ENCODE measurements around the gene COMT.

The COMT gene

DNA sequence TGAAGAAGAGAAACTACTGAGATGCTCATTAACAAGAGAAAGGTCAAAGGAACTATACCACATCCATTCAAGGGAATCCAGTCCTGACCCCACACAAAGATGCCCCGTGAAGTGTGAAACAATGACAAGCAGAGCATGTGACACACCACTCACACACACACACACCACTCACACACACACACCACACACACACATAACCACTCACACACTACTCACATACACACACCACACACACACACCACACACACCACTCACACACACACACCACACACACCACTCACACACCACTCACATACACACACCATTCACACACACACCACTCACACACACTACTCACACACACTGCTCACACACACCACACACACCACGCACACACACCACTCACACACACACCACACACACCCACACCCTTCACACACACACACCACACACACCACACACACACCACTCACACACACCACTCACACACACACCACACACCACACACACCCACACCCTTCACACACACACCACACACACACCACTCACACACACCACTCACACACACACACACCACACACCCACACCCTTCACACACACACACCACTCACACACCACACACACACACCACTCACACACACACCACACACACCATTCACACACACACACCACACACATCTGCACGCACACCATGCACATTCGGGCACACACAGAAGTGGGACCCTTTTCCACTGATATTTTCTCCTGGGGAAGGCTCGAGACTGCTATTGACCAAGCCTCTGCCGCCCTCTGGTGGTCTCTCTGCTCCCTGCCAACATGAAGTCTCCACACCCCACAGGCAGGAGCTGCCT, 32.0 kb upstream of the COMT start:
- Histone ChIP-seq H3K27me3 (ENCODE audit: control insufficient read depth, insufficient read depth, low read length) (peaks cover 4% of the 10 kb centered on the region; the same call in 1 of the 2 replicates), H3K36me3 (ENCODE audit: control insufficient read depth, insufficient read depth, low read length) (no peaks in the 10 kb centered on the region), H3K9ac (ENCODE audit: low read length) (no peak overlapping the region), H3K4me1 (ENCODE audit: control insufficient read depth, insufficient read depth, low read length) (peaks cover 4% of the 10 kb centered on the region; the same call in 1 of the 2 replicates), H3K27ac (ENCODE audit: low read depth, low read length) (no peak overlapping the region), H3K4me3 (ENCODE audit: low read depth, low read length) (no peak overlapping the region), H3K9me3 (ENCODE audit: control insufficient read depth, insufficient read depth, low read depth, low read length) (peaks cover 9% of the 10 kb centered on the region)

GRCh38 chr22:19910180-19910744, 31.3 kb upstream of the COMT start:
- Histone ChIP-seq H3K9me3 (ENCODE audit: control insufficient read depth, insufficient read depth, low read depth, low read length) (peaks cover 9% of the 10 kb centered on the region), H3K27ac (ENCODE audit: low read depth, low read length) (no peak overlapping the region), H3K27me3 (ENCODE audit: control insufficient read depth, insufficient read depth, low read length) (peaks cover 4% of the 10 kb centered on the region; the same call in 1 of the 2 replicates), H3K4me3 (ENCODE audit: low read depth, low read length) (no peak overlapping the region), H3K36me3 (ENCODE audit: control insufficient read depth, insufficient read depth, low read length) (no peaks in the 10 kb centered on the region), H3K9ac (ENCODE audit: low read length) (no peak overlapping the region), H3K4me1 (ENCODE audit: control insufficient read depth, insufficient read depth, low read length) (peaks cover 4% of the 10 kb centered on the region; the same call in 1 of the 2 replicates)

GRCh38 chr22:19911540-19912270, 29.9 kb upstream of the COMT start:
- no peak overlapping the region for H3K27ac ChIP-seq (ENCODE audit: low read depth, low read length)
- peaks cover 4% of the 10 kb centered on the region; the same call in 1 of the 2 replicates for H3K27me3 ChIP-seq (ENCODE audit: control insufficient read depth, insufficient read depth, low read length)
- peaks cover 9% of the 10 kb centered on the region for H3K9me3 ChIP-seq (ENCODE audit: control insufficient read depth, insufficient read depth, low read depth, low read length)
- no peak overlapping the region for H3K9ac ChIP-seq (ENCODE audit: low read length)
- no peak overlapping the region for H3K4me3 ChIP-seq (ENCODE audit: low read depth, low read length)
- no peaks in the 10 kb centered on the region for H3K36me3 ChIP-seq (ENCODE audit: control insufficient read depth, insufficient read depth, low read length)
- no peaks in the 10 kb centered on the region for H3K4me1 ChIP-seq (ENCODE audit: control insufficient read depth, insufficient read depth, low read length)

DNA sequence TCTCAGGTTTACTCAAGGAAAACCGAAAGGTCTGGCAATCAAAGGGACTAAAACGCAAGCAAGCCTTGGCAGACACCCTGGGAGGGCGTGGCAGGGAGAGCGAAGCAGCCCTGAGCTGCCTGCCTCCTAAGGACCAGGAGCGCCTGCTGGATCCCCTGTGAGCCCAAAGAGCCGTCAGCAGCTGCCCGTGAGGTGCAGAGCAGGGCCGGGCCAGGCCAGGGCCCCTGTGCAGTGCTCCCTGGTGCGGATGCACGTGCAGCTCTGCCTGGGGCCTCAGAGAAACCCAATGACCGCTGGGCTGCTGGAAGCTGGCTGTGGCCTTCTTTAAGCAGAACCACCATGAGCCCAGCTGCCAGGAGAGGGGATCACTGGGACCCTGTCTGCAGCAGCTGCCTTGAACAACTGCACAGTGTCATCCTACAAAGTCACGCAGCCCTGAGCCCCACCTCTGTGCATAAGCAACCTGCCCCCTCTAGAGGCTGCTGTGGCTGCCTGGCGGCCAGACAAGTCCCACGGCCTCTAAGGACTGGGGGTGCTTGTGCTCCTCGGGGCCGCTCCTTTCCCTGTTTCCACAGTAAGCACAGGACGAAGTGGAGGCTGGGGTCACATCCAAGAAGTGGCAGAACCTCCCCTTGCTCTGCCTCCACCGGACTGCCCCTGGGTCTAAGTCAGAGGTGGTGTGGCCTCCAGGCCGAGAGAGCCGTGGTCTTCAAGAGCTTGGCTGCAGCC, 29.1 kb upstream of the COMT start:
- H3K9ac ChIP-seq (ENCODE audit: low read length): no peak overlapping the region

DNA sequence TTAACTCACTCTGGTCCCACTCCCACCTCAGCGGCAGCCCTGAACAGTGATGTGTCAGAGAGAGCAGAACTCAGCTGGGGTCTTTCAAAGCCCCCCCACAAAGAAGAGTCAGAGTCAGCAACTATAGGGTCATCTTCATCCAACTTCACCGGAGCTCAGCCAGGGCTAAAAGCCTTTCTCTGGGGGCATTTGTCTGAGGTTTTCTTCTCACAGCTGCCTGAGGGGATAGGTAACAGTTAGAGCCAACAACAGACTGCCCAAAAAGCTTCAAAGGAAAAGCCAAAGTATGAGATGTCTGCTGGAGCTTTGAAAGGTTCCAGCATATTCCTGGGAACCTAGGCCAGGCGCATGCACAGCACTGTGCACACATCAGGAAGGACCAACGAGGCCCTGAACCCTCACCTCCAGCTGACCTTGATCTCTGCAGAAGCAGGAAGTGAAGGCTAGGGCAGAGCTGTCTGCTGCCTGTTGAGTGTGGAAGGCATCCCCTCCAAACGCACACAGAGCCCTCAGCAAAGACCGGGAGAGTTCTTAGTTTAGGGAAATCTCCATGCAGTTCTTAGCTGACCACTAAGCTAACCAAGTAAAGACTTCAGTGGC, 28.1 kb upstream of the COMT start:
- Histone ChIP-seq H3K27me3 (ENCODE audit: control insufficient read depth, insufficient read depth, low read length) (peaks cover 4% of the 10 kb centered on the region; the same call in 1 of the 2 replicates), H3K4me1 (ENCODE audit: control insufficient read depth, insufficient read depth, low read length) (no peaks in the 10 kb centered on the region), H3K27ac (ENCODE audit: low read depth, low read length) (no peak overlapping the region), H3K4me3 (ENCODE audit: low read depth, low read length) (no peak overlapping the region), H3K36me3 (ENCODE audit: control insufficient read depth, insufficient read depth, low read length) (no peaks in the 10 kb centered on the region), H3K9ac (ENCODE audit: low read length) (no peak overlapping the region), H3K9me3 (ENCODE audit: control insufficient read depth, insufficient read depth, low read depth, low read length) (peaks cover 9% of the 10 kb centered on the region)

More for the DNA sequence above, 29.1 kb upstream of the COMT start:
- Histone ChIP-seq H3K36me3 (ENCODE audit: control insufficient read depth, insufficient read depth, low read length) (no peaks in the 10 kb centered on the region), H3K27ac (ENCODE audit: low read depth, low read length) (no peak overlapping the region), H3K27me3 (ENCODE audit: control insufficient read depth, insufficient read depth, low read length) (peaks cover 4% of the 10 kb centered on the region; the same call in 1 of the 2 replicates), H3K4me3 (ENCODE audit: low read depth, low read length) (no peak overlapping the region), H3K4me1 (ENCODE audit: control insufficient read depth, insufficient read depth, low read length) (no peaks in the 10 kb centered on the region), H3K9me3 (ENCODE audit: control insufficient read depth, insufficient read depth, low read depth, low read length) (peaks cover 9% of the 10 kb centered on the region)

DNA sequence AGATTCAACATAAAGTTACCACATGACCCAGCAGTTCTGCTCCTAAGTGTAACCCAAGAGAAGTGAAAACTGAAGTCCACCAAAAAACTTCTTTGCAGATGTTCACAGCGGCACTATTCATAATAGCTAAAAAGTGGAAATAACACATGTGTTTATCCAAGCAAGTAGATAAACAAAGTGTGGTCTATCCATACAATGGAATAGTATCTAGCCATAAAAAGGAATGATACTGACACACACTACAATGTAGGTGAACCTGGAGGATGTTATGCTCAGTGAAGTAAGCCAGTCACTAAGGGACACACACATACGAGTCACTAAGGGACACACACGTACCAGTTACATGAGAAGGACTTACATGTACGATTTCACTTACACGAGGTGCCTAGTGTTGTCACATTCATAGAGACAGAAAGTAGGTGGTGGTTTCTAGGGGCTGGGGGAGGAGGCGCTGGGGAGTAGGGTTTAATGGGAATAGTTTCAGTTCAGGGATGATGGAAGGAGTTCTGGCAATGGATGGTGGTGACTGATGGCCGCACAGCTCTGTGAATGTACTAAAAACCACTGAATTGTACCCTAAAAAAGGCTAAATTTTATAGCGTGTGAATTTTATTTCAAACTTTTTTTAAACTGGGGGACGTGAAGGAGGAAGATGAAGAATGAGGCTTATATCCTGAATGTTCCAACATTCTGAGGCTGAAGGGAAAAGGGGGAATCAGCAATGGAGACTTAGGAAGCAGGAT, 27.2 kb upstream of the COMT start:
- H3K27ac ChIP-seq (ENCODE audit: low read depth, low read length): no peak overlapping the region
- H3K9me3 ChIP-seq (ENCODE audit: control insufficient read depth, insufficient read depth, low read depth, low read length): peaks cover 9% of the 10 kb centered on the region
- H3K9ac ChIP-seq (ENCODE audit: low read length): no peak overlapping the region
- H3K36me3 ChIP-seq (ENCODE audit: control insufficient read depth, insufficient read depth, low read length): no peaks in the 10 kb centered on the region
- no peak overlapping the region for H3K4me3 ChIP-seq (ENCODE audit: low read depth, low read length)
- H3K4me1 ChIP-seq (ENCODE audit: control insufficient read depth, insufficient read depth, low read length): no peaks in the 10 kb centered on the region
- H3K27me3 ChIP-seq (ENCODE audit: control insufficient read depth, insufficient read depth, low read length): peaks cover 4% of the 10 kb centered on the region; the same call in 1 of the 2 replicates

GRCh38 chr22:19915287-19915954, 26.2 kb upstream of the COMT start:
- Histone ChIP-seq H3K36me3 (ENCODE audit: control insufficient read depth, insufficient read depth, low read length) (no peaks in the 10 kb centered on the region), H3K9me3 (ENCODE audit: control insufficient read depth, insufficient read depth, low read depth, low read length) (peaks cover 9% of the 10 kb centered on the region), H3K9ac (ENCODE audit: low read length) (no peak overlapping the region), H3K4me1 (ENCODE audit: control insufficient read depth, insufficient read depth, low read length) (no peaks in the 10 kb centered on the region), H3K27me3 (ENCODE audit: control insufficient read depth, insufficient read depth, low read length) (peaks cover 4% of the 10 kb centered on the region; the same call in 1 of the 2 replicates), H3K4me3 (ENCODE audit: low read depth, low read length) (no peak overlapping the region), H3K27ac (ENCODE audit: low read depth, low read length) (no peak overlapping the region)

DNA sequence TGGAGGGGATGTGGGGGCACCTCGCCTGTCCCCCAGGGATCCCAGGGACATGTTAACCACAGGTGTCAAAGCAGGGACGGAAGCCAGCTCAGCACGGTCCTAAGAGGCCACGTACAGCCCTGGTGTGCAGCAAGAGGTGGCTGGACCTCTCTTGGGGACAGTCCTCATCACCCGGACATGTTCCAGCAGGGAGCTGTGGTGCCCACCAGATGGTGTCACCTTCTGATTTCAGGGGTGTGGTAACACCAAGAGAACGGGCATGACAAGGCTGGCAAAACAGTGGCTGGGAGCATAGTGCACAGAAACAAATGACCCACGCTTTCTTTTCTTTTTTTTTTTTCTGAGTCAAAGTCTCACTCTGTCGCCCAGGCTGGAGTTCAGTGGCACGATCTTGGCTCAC, 25.6 kb upstream of the COMT start:
- no peaks in the 10 kb centered on the region for H3K36me3 ChIP-seq (ENCODE audit: control insufficient read depth, insufficient read depth, low read length)
- no peak overlapping the region for H3K9ac ChIP-seq (ENCODE audit: low read length)
- H3K4me1 ChIP-seq (ENCODE audit: control insufficient read depth, insufficient read depth, low read length): no peaks in the 10 kb centered on the region
- peaks cover 4% of the 10 kb centered on the region; the same call in 1 of the 2 replicates for H3K27me3 ChIP-seq (ENCODE audit: control insufficient read depth, insufficient read depth, low read length)
- H3K4me3 ChIP-seq (ENCODE audit: low read depth, low read length): no peak overlapping the region
- peaks cover 9% of the 10 kb centered on the region for H3K9me3 ChIP-seq (ENCODE audit: control insufficient read depth, insufficient read depth, low read depth, low read length)
- H3K27ac ChIP-seq (ENCODE audit: low read depth, low read length): no peak overlapping the region

DNA sequence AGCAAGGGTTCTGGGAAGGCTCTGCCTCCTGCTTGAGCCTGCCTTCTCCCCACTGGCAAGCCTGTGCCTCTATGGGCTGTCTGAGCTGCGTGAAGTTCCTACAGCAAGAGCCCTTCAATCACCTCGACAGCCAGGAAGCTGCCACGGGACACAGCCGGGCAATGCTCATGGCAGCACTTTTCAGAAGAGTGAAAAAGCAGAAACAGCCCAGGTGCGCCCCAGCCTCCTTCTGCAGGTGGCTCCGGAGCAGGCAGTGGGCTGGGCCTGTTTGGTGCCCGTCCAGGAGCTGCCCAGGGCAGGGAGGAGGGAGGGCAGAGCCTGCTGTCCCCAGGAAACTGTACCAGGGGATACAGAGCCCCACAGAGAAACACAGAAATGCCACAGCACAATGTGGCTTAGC, 24.6 kb upstream of the COMT start:
- Histone ChIP-seq H3K27me3 (ENCODE audit: control insufficient read depth, insufficient read depth, low read length) (peaks cover 4% of the 10 kb centered on the region; the same call in 1 of the 2 replicates), H3K9ac (ENCODE audit: low read length) (no peak overlapping the region), H3K9me3 (ENCODE audit: control insufficient read depth, insufficient read depth, low read depth, low read length) (peaks cover 9% of the 10 kb centered on the region), H3K4me3 (ENCODE audit: low read depth, low read length) (no peak overlapping the region), H3K4me1 (ENCODE audit: control insufficient read depth, insufficient read depth, low read length) (no peaks in the 10 kb centered on the region), H3K36me3 (ENCODE audit: control insufficient read depth, insufficient read depth, low read length) (no peaks in the 10 kb centered on the region), H3K27ac (ENCODE audit: low read depth, low read length) (no peak overlapping the region)

All from HUES6 (cell line).